GM08714 (cell line): ENCODE measurements around the gene IFNL4.

Experiments used
- H3K4me3 ChIP-seq: fragments of 200-500 bp; sonication (Bioruptor generic); 2 replicates; pipeline ENCODE4 v1.5.1; 2014; ENCODE audit warnings: mild to moderate bottlenecking, low read length, inconsistent platforms
- ZNF274 ChIP-seq: IDR thresholded peaks from 2 replicates; pipeline ENCODE4 v1.6.1; 2012; ENCODE audit warnings: mild to moderate bottlenecking, low read depth, low read length

The IFNL4 gene

GRCh38 chr19:39209196-39209595, 39.5 kb downstream of the IFNL4 start:
- no peak for TF ChIP-seq ZNF274
- H3K4me3 ChIP-seq = no peak overlapping the region

- H3K4me3 ChIP-seq = no peak overlapping the region
- TF ChIP-seq ZNF274 = no peak
Observed at GRCh38 chr19:39208175-39208795, 40.4 kb downstream of the IFNL4 start.

GRCh38 chr19:39207293-39207836, 41.3 kb downstream of the IFNL4 start:
- H3K4me3 ChIP-seq = no peak overlapping the region
- no peak for TF ChIP-seq ZNF274

- H3K4me3 ChIP-seq = no peak overlapping the region
- TF ChIP-seq ZNF274 = no peak
Observed at GRCh38 chr19:39206122-39206521, 42.5 kb downstream of the IFNL4 start.

GRCh38 chr19:39205449-39205764, 43.2 kb downstream of the IFNL4 start:
- no peak for TF ChIP-seq ZNF274
- no peak overlapping the region for H3K4me3 ChIP-seq

GRCh38 chr19:39203372-39204341, 45.0 kb downstream of the IFNL4 start, which contains the start of gene SYCN:
SYCN (minus strand) TSS chr19:39204263; CDS start chr19:39204254, 9 bp downstream.
- H3K4me3 ChIP-seq = no peak within 1 kb of the TSS
- no peak for TF ChIP-seq ZNF274

GRCh38 chr19:39202998-39203355, 45.7 kb downstream of the IFNL4 start:
- no peak overlapping the region for H3K4me3 ChIP-seq
- no peak for TF ChIP-seq ZNF274

- no peak overlapping the region for H3K4me3 ChIP-seq
- no peak for TF ChIP-seq ZNF274
Observed at GRCh38 chr19:39200803-39201115, 47.9 kb downstream of the IFNL4 start.

GRCh38 chr19:39200066-39200802, 48.4 kb downstream of the IFNL4 start:
- TF ChIP-seq ZNF274 = no peak
- H3K4me3 ChIP-seq = no peak overlapping the region

GRCh38 chr19:39199025-39199424, 49.6 kb downstream of the IFNL4 start:
- H3K4me3 ChIP-seq = no peak overlapping the region
- TF ChIP-seq ZNF274 = no peak

GRCh38 chr19:39197808-39198207, 50.8 kb downstream of the IFNL4 start:
- TF ChIP-seq ZNF274 = no peak
- no peak overlapping the region for H3K4me3 ChIP-seq

- no peak for TF ChIP-seq ZNF274
- no peak within 1 kb of the TSS for H3K4me3 ChIP-seq
Observed at GRCh38 chr19:39196860-39197562, 51.6 kb downstream of the IFNL4 start, which contains the start of gene NCCRP1. NCCRP1 (plus strand) TSS chr19:39196964; CDS start chr19:39196983, 19 bp downstream.

GRCh38 chr19:39196320-39196719, 52.3 kb downstream of the IFNL4 start:
- no peak for TF ChIP-seq ZNF274
- no peak overlapping the region for H3K4me3 ChIP-seq
